CD8-positive, alpha-beta memory T cell (primary cell): Measurements from ENCODE around the gene SNRNP27. TPM values are rescaled to one million over a fixed set of nuclear protein-coding genes. Genes with fewer than 3 reads are reported as not detected.
A peak's percentile ranks its signal among the peaks of the same experiment; 100 is the strongest.

Experiments
- CTCF ChIA-PET: fragments of 350-600 bp; sonication (Branson Sonifier 250); formaldehyde crosslinking; loops from one replicate; lab custom pipeline; 2021; ENCODE audit warnings: antibody characterized with exemption; lab: Charles Lee
- POLR2A ChIA-PET: fragments of 350-600 bp; sonication (Branson Sonifier 250); formaldehyde crosslinking; loops from one replicate; lab custom pipeline; 2021; ENCODE audit warnings: antibody characterized with exemption; lab: Charles Lee
- DNase-seq, 5 donors: peaks; one replicate each; pipeline versions ENCODE4 v3.0.0 to v3.0.0-alpha.2; 2020 to 2022; ENCODE audit warnings: mixed read lengths in 1 of 5
- H3K27ac ChIP-seq: one replicate; pipeline ENCODE4 v1.7.0; 2013; ENCODE audit warnings: low read depth, mild to moderate bottlenecking, low read length, moderate library complexity
- H3K27me3 ChIP-seq: 2 replicates; pipeline ENCODE4 v1.7.0; 2013; ENCODE audit warnings: low read length, mild to moderate bottlenecking; ENCODE audit not compliant: insufficient read depth, poor library complexity, severe bottlenecking
- H3K36me3 ChIP-seq: 2 replicates; pipeline ENCODE4 v1.7.0; 2013; ENCODE audit warnings: mild to moderate bottlenecking, low read length, moderate library complexity; ENCODE audit not compliant: insufficient read depth
- H3K4me1 ChIP-seq: 2 replicates; pipeline ENCODE4 v1.7.0; 2013; ENCODE audit warnings: mild to moderate bottlenecking, low read length, moderate library complexity; ENCODE audit not compliant: insufficient read depth
- H3K4me3 ChIP-seq: 2 replicates; pipeline ENCODE4 v1.7.0; 2013; ENCODE audit warnings: mild to moderate bottlenecking, low read length
- H3K9me3 ChIP-seq: 2 replicates; pipeline ENCODE4 v1.7.0; 2013; ENCODE audit warnings: mild to moderate bottlenecking, low read length
- H3K27ac Mint-ChIP-seq, 8 donors: one replicate each; pipeline ENCODE4 v1.8.0; 2020 to 2021; ENCODE audit warnings: mixed read lengths in 8 of 8, mild to moderate bottlenecking in 6 of 8, inconsistent platforms in 3 of 8, moderate library complexity in 3 of 8
- H3K27me3 Mint-ChIP-seq, 2 donors: one replicate each; pipeline ENCODE4 v1.8.0; 2020 to 2021; ENCODE audit warnings: mixed read lengths in 2 of 2, mild to moderate bottlenecking in 1 of 2, moderate library complexity in 1 of 2
- H3K36me3 Mint-ChIP-seq, 3 donors: one replicate each; pipeline ENCODE4 v1.8.0; 2020 to 2021; ENCODE audit warnings: mixed read lengths in 3 of 3, inconsistent platforms in 1 of 3, mild to moderate bottlenecking in 1 of 3
- H3K4me1 Mint-ChIP-seq, 3 donors: one replicate each; pipeline ENCODE4 v1.8.0; 2020 to 2021; ENCODE audit warnings: mixed read lengths in 3 of 3, inconsistent platforms in 1 of 3, mild to moderate bottlenecking in 1 of 3
- H3K4me3 Mint-ChIP-seq, 7 donors: one replicate each; pipeline ENCODE4 v1.8.0; 2020 to 2021; ENCODE audit warnings: mixed read lengths in 7 of 7, mild to moderate bottlenecking in 6 of 7, moderate library complexity in 4 of 7, inconsistent platforms in 2 of 7
- H3K9me3 Mint-ChIP-seq, 5 donors: one replicate each; pipeline ENCODE4 v1.8.0; 2020 to 2022; ENCODE audit warnings: mixed read lengths in 5 of 5, mild to moderate bottlenecking in 3 of 5, moderate library complexity in 2 of 5, inconsistent platforms in 1 of 5
- polyA plus RNA-seq: library from polyadenylated mRNA; unstranded; fragments of 300-500 nt; fragmentation: Illumina TruSeq; gene quantifications from one replicate; pipeline ENCODE4 v1.2.3, GENCODE V29; 2021
- total RNA-seq, 2 experiments: library from RNA; stranded (reverse); gene quantifications; one replicate each; pipeline ENCODE4 v1.2.3, GENCODE V29; 2021

Gene SNRNP27
- total and polyA plus RNA-seq, 3 experiments from 2014 or later: 59.6 to 79.6 (median 61.2) TPM

- H3K4me3 Mint-ChIP-seq: peak overlapping the region; percentile 78 to 93 (median 88)
- peaks cover 20% of the 10 kb centered on the region for H3K36me3 ChIP-seq
- DNase-seq: peak in 2 of 5 donors; percentile 6 to 23
- peak overlapping the region; percentile 11 for H3K27ac ChIP-seq
- no peaks in the 10 kb centered on the region for H3K27me3 Mint-ChIP-seq
- peaks cover 51 to 59% (median 56%) of the 10 kb centered on the region in 3 donors for H3K4me1 Mint-ChIP-seq
- H3K4me3 ChIP-seq: peak overlapping the region; percentile 67
- no peaks in the 10 kb centered on the region for H3K27me3 ChIP-seq
- ChIA-PET POLR2A (interaction anchor here (0.6 to 1.4 kb wide), 2 partner anchors 23 to 289 kb away, joined by 3 to 4 read pairs; partner anchors contain the start of gene C2orf42), CTCF (interaction anchor here (1.2 to 2.0 kb wide), 2 partner anchors 10 to 402 kb away, joined by 3 to 6 read pairs; no protein-coding TSS in a partner anchor)
- peaks cover 22% of the 10 kb centered on the region for H3K4me1 ChIP-seq
- peak overlapping the region; percentile 52 to 96 (median 92) for H3K27ac Mint-ChIP-seq
- H3K9me3 Mint-ChIP-seq: no peaks in the 10 kb centered on the region
- H3K9me3 ChIP-seq: no peaks in the 10 kb centered on the region
- peaks cover 13 to 79% (median 25%) of the 10 kb centered on the region in 3 donors for H3K36me3 Mint-ChIP-seq
Measured at GRCh38 chr2:69902213-69902922, 8.6 kb downstream of the SNRNP27 start.

- DNase-seq: no peak
- Mint-ChIP-seq H3K27me3 (no peaks in the 10 kb centered on the region), H3K27ac (peak overlapping the region in 1 of 8 donors; percentile 17), H3K36me3 (peaks cover 14 to 72% (median 26%) of the 10 kb centered on the region in 3 donors), H3K4me3 (no peak overlapping the region), H3K9me3 (no peaks in the 10 kb centered on the region), H3K4me1 (peaks cover 24 to 33% (median 24%) of the 10 kb centered on the region in 3 donors)
- H3K4me3 ChIP-seq: no peak overlapping the region
- H3K4me1 ChIP-seq: peaks cover 12% of the 10 kb centered on the region
- no peaks in the 10 kb centered on the region for H3K9me3 ChIP-seq
- no peak overlapping the region for H3K27ac ChIP-seq
- POLR2A ChIA-PET: no interaction called here
- H3K36me3 ChIP-seq: peaks cover 19% of the 10 kb centered on the region
- CTCF ChIA-PET: no interaction called here
- H3K27me3 ChIP-seq: no peaks in the 10 kb centered on the region
Measured at GRCh38 chr2:69907216-69907615, 13.5 kb downstream of the SNRNP27 start.

GRCh38 chr2:69911985-69912563 is 18.3 kb downstream of the SNRNP27 start:
- H3K27ac ChIP-seq: no peak overlapping the region
- H3K27me3 Mint-ChIP-seq: no peaks in the 10 kb centered on the region

GRCh38 chr2:69914164-69914949 is 20.6 kb downstream of the SNRNP27 start:
- CTCF ChIA-PET: interaction anchor here (0.5 to 5.2 kb wide), 25 partner anchors 9 to 388 kb away, joined by 3 to 49 read pairs (median 5); partner anchors contain the start of genes C2orf42, FAM136A, SNRNP27 and SNRPG
- Mint-ChIP-seq H3K27ac (peak overlapping the region; percentile 78 to 97 (median 92)), H3K27me3 (no peaks in the 10 kb centered on the region), H3K4me3 (peak overlapping the region; percentile 81 to 92 (median 88)), H3K9me3 (no peaks in the 10 kb centered on the region), H3K36me3 (peaks cover 0 to 38% (median 4%) of the 10 kb centered on the region in 3 donors), H3K4me1 (peaks cover 24 to 44% (median 39%) of the 10 kb centered on the region in 3 donors)
- Histone ChIP-seq H3K9me3 (no peaks in the 10 kb centered on the region), H3K27ac (peak overlapping the region; percentile 94), H3K27me3 (no peaks in the 10 kb centered on the region), H3K4me3 (peak overlapping the region; percentile 89), H3K4me1 (peaks cover 12% of the 10 kb centered on the region), H3K36me3 (peaks cover 4% of the 10 kb centered on the region)
- POLR2A ChIA-PET: interaction anchor here (0.5 to 3.7 kb wide), 28 partner anchors 21 to 478 kb away, joined by 3 to 81 read pairs (median 6); partner anchors contain the start of genes C2orf42, FAM136A, PCBP1 and PCYOX1
- peak; percentile 17 to 100 (median 100) for DNase-seq

More at GRCh38 chr2:69911985-69912563, 18.3 kb downstream of the SNRNP27 start:
- Mint-ChIP-seq H3K27ac (peak overlapping the region; percentile 6 to 89 (median 84)), H3K4me1 (peaks cover 19 to 31% (median 27%) of the 10 kb centered on the region in 3 donors), H3K9me3 (no peaks in the 10 kb centered on the region), H3K4me3 (peak overlapping the region in 2 of 7 donors; percentile 27 to 46), H3K36me3 (peaks cover 7 to 43% (median 12%) of the 10 kb centered on the region in 3 donors)
- ChIA-PET CTCF (interaction anchor here (0.6 to 5.2 kb wide), 22 partner anchors 10 to 390 kb away, joined by 3 to 49 read pairs (median 4); partner anchors contain the start of genes C2orf42, FAM136A, SNRNP27 and SNRPG), POLR2A (interaction anchor here (0.5 to 3.7 kb wide), 2 partner anchors 175 to 400 kb away, joined by 6 to 81 read pairs; partner anchors contain the start of gene PCBP1)
- peaks cover 12% of the 10 kb centered on the region for H3K4me1 ChIP-seq
- peak in 2 of 5 donors; percentile 60 to 61 for DNase-seq
- H3K9me3 ChIP-seq: no peaks in the 10 kb centered on the region
- peaks cover 10% of the 10 kb centered on the region for H3K36me3 ChIP-seq
- H3K4me3 ChIP-seq: no peak overlapping the region
- H3K27me3 ChIP-seq: no peaks in the 10 kb centered on the region

- H3K36me3 ChIP-seq: peaks cover 4% of the 10 kb centered on the region
- peak in 4 of 5 donors; percentile 11 to 99 (median 35) for DNase-seq
- no peaks in the 10 kb centered on the region for H3K27me3 ChIP-seq
- no peaks in the 10 kb centered on the region for H3K9me3 Mint-ChIP-seq
- peak within 1 kb of the TSS; percentile 78 to 97 (median 92) for H3K27ac Mint-ChIP-seq
- H3K4me1 Mint-ChIP-seq: peaks cover 24 to 44% (median 39%) of the 10 kb centered on the region in 3 donors
- H3K27ac ChIP-seq: peak within 1 kb of the TSS; percentile 94
- H3K4me1 ChIP-seq: peaks cover 12% of the 10 kb centered on the region
- POLR2A ChIA-PET: interaction anchor here (0.5 to 3.7 kb wide), 27 partner anchors 22 to 479 kb away, joined by 3 to 81 read pairs (median 6); partner anchors contain the start of genes C2orf42, FAM136A, PCBP1 and PCYOX1
- peak within 1 kb of the TSS; percentile 89 for H3K4me3 ChIP-seq
- no peaks in the 10 kb centered on the region for H3K9me3 ChIP-seq
- peak within 1 kb of the TSS; percentile 81 to 92 (median 88) for H3K4me3 Mint-ChIP-seq
- CTCF ChIA-PET: interaction anchor here (0.5 to 5.2 kb wide), 21 partner anchors 19 to 387 kb away, joined by 3 to 49 read pairs (median 5); partner anchors contain the start of genes C2orf42, FAM136A, SNRNP27 and SNRPG
- no peaks in the 10 kb centered on the region for H3K27me3 Mint-ChIP-seq
- H3K36me3 Mint-ChIP-seq: peaks cover 0 to 37% (median 6%) of the 10 kb centered on the region in 3 donors
Measured at GRCh38 chr2:69914950-69915945, 21.5 kb downstream of the SNRNP27 start, which contains the start of gene MXD1. MXD1 (plus strand) TSS chr2:69915109; CDS start chr2:69915331, 222 bp downstream.

GRCh38 chr2:69916106-69916505 is 22.4 kb downstream of the SNRNP27 start:
- no peaks in the 10 kb centered on the region for H3K9me3 ChIP-seq
- ChIA-PET CTCF (interaction anchor here (1.0 to 3.8 kb wide), 4 partner anchors 153 to 386 kb away, joined by 3 to 31 read pairs (median 10); no protein-coding TSS in a partner anchor), POLR2A (interaction anchor here (0.7 to 1.2 kb wide), 2 partner anchors 170 to 227 kb away, joined by 3 to 5 read pairs; no protein-coding TSS in a partner anchor)
- Mint-ChIP-seq H3K4me1 (peaks cover 24 to 44% (median 39%) of the 10 kb centered on the region in 3 donors), H3K9me3 (no peaks in the 10 kb centered on the region), H3K27ac (peak overlapping the region; percentile 35 to 86 (median 75)), H3K36me3 (peaks cover 0 to 36% (median 6%) of the 10 kb centered on the region in 3 donors), H3K27me3 (no peaks in the 10 kb centered on the region), H3K4me3 (peak overlapping the region; percentile 64 to 90 (median 78))
- H3K36me3 ChIP-seq: peaks cover 4% of the 10 kb centered on the region
- DNase-seq: no peak
- peaks cover 12% of the 10 kb centered on the region for H3K4me1 ChIP-seq
- no peaks in the 10 kb centered on the region for H3K27me3 ChIP-seq
- peak overlapping the region; percentile 73 for H3K27ac ChIP-seq
- peak overlapping the region; percentile 62 for H3K4me3 ChIP-seq
